PC-9 (cell line): ENCODE data around the gene WDR93. TPM values are rescaled to one million over a fixed set of nuclear protein-coding genes. Genes with fewer than 3 reads are reported as not detected.

Source experiments
- Bru-seq: library from RNA; stranded (reverse); fragments of 400-500 nt; gene quantifications from one replicate; lab custom pipeline; 2021; lab: Mats Ljungman, UMichigan
- BruChase-seq, 2 experiments: library from RNA; stranded (reverse); fragments of 400-500 nt; gene quantifications; one replicate each; lab custom pipeline; 2021; lab: Mats Ljungman, UMichigan
- BruUV-seq: library from RNA; stranded (reverse); fragments of 400-500 nt; replicated peaks from 2 replicates; lab custom pipeline; 2021; lab: Mats Ljungman, UMichigan
- CTCF ChIA-PET: fragments of 300-600 bp; sonication (Branson Sonifier 250); formaldehyde crosslinking; loops from one replicate; lab custom pipeline; 2022; ENCODE audit warnings: antibody characterized with exemption; lab: Charles Lee
- POLR2A ChIA-PET: fragments of 300-600 bp; sonication (Branson Sonifier 250); formaldehyde crosslinking; loops from one replicate; lab custom pipeline; 2022; ENCODE audit warnings: antibody characterized with exemption; ENCODE audit not compliant: unreplicated experiment; lab: Charles Lee
- DNase-seq, 2 experiments: peaks; one replicate each; pipeline versions ENCODE4 v3.0.0 to v3.0.0-alpha.2; 2015 to 2022; ENCODE audit warnings: mixed read lengths in 1 of 2
- H2AFZ ChIP-seq: fragments of 200-600 bp; sonication (generic); 2 replicates; pipeline ENCODE4 v1.8.1; 2017; ENCODE audit warnings: antibody characterized with exemption
- H3F3A ChIP-seq: fragments of 200-600 bp; sonication (generic); 2 replicates; pipeline ENCODE4 v1.8.1; 2017; ENCODE audit warnings: antibody characterized with exemption, mild to moderate bottlenecking, low read depth; ENCODE audit not compliant: insufficient read depth
- H3K27ac ChIP-seq: fragments of 200-600 bp; sonication (generic); 2 replicates; pipeline ENCODE4 v1.6.1; 2016; ENCODE audit warnings: mixed run types
- H3K27me3 ChIP-seq: fragments of 200-600 bp; sonication (generic); 2 replicates; pipeline ENCODE4 v1.6.1; 2016; ENCODE audit warnings: low read depth, mixed run types; ENCODE audit not compliant: insufficient read depth
- H3K36me3 ChIP-seq: fragments of 200-600 bp; sonication (generic); 2 replicates; pipeline ENCODE4 v1.6.1; 2016; ENCODE audit warnings: low read depth, mixed run types
- H3K4me1 ChIP-seq: fragments of 200-600 bp; sonication (generic); replicated peaks from 2 replicates; pipeline ENCODE4 v1.6.1; 2016; ENCODE audit warnings: mixed run types; ENCODE audit not compliant: insufficient read depth
- H3K4me2 ChIP-seq: fragments of 200-600 bp; sonication (generic); 2 replicates; pipeline ENCODE4 v1.6.1; 2017; ENCODE audit warnings: mixed run types
- H3K4me3 ChIP-seq: fragments of 200-600 bp; sonication (generic); 2 replicates; pipeline ENCODE4 v1.6.1; 2016; ENCODE audit warnings: mixed run types
- H3K79me2 ChIP-seq: fragments of 200-600 bp; sonication (generic); 2 replicates; pipeline ENCODE4 v1.6.1; 2017; ENCODE audit warnings: low read depth, mixed run types
- H3K9me2 ChIP-seq: fragments of 200-600 bp; sonication (generic); 2 replicates; pipeline ENCODE4 v1.8.1; 2017; ENCODE audit warnings: mild to moderate bottlenecking; ENCODE audit not compliant: insufficient read depth
- H3K9me3 ChIP-seq: fragments of 200-600 bp; sonication (generic); 2 replicates; pipeline ENCODE4 v1.8.1; 2016; ENCODE audit warnings: low read depth; ENCODE audit not compliant: insufficient read depth
- H4K20me1 ChIP-seq: fragments of 200-600 bp; sonication (generic); 2 replicates; pipeline ENCODE4 v1.8.1; 2017; ENCODE audit not compliant: insufficient read depth
- CTCF ChIP-seq: fragments of 200-600 bp; sonication (generic); conservative IDR thresholded peaks from 2 replicates; pipeline ENCODE4 v1.6.1; 2017; ENCODE audit warnings: mixed run types, antibody characterized with exemption, mild to moderate bottlenecking, moderate library complexity
- EZH2 ChIP-seq: fragments of 200-600 bp; sonication (generic); IDR thresholded peaks from 2 replicates; pipeline ENCODE4 v1.8.0; 2017; ENCODE audit warnings: antibody characterized with exemption, low read depth
- intact Hi-C: fragments of 100-400 bp; cut with micrococcal nuclease; formaldehyde crosslinking; loops from one replicate; pipeline ENCODE4 v1.10.0; 2022; ENCODE audit not compliant: unreplicated experiment
- long read RNA-seq: library from polyadenylated mRNA; stranded (forward); transcript quantifications from one replicate; pipeline ENCODE4 v2.0.0, GENCODE V29; 2022
- total RNA-seq: library from RNA; stranded (reverse); gene quantifications from 2 replicates; pipeline ENCODE4 v1.2.3, GENCODE V29; 2021

Gene WDR93
- total RNA-seq (1.1 and 1.8 TPM in 2 replicates), Bru-seq, nascent RNA (percentile 33 among the genes with signal in this experiment), BruChase-seq, experiment 1, labeled RNA remaining after a 2-hour chase (percentile 31 among the genes with signal in this experiment), BruChase-seq, experiment 2, labeled RNA remaining after a 6-hour chase (percentile 22 among the genes with signal in this experiment)
- long read RNA-seq, partial matches to known transcripts, result 0 of 3 reads
- long read RNA-seq, other reads (novel, unspliced or antisense), result 2 of 3 reads

DNA sequence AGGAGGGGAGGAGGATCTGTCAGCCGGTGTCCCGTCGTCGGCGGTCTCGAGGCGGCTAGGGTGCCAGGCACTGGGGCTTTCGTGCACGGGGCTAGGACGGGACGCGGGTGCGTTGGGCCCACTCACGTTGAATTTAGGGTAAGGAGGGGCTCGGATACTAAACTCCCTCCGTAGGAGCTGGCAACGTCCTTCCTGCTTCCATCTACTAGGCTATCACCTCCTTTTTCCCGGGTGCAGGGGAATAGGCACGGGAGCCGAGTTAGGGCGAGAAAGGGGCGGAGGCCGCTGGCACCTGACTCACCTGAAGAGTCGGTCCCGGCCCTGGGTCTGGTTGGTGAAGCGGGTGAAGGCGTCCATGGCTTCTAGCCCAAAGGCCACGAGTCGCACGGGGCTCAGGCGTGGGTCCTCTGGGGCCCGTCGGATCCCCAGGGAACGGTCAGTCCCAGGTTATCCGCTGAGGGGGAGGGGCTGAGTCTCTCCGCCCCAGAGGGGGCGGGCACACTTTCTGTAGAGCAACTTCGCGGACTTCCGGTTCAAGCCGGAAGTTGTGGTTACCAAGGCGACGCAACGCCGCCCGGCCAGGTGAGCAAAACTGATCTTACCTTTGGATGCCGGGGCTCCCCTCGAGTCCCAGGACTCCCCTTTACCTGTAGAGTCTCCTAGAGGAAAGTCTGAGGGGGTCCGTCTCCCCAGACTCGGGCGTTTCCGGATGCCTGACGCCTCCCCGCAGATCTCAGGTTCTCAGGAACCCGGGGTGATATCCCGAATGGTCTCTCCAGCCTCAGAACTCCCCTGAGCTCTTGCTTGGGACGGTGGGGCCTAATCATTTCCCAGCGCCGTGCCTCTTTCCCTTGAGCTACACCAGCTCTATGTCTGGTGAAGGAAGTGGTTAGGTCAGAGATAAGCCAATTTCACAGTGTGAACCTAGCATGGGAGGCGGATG, at the start of gene WDR93, which contains the start of gene PEX11A:
TSS of gene WDR93 (plus strand) at position 536 of the 943 bp plus-strand sequence. CDS start 10,936 bp downstream, outside the sequence.
TSS of gene PEX11A (minus strand) at position 479 of the 943 bp plus-strand sequence. CDS start at position 357, 122 bp downstream.
- Histone ChIP-seq H3F3A (peaks cover 37% of the 10 kb centered on the region), H3K4me1 (peaks cover 36% of the 10 kb centered on the region), H3K4me3 (peak within 1 kb of the TSS; percentile 82), H3K9me2 (no peaks in the 10 kb centered on the region), H3K4me2 (peak within 1 kb of the TSS; percentile 88), H3K36me3 (peaks cover 6% of the 10 kb centered on the region; the same call in 1 of the 2 replicates), H3K27me3 (no peaks in the 10 kb centered on the region), H3K9me3 (no peaks in the 10 kb centered on the region), H3K27ac (0 out of 2 replicates have a peak within 1 kb of the TSS, but pooled peaks have one; percentile 24), H2AFZ (peak within 1 kb of the TSS; percentile 99), H4K20me1 (no peaks in the 10 kb centered on the region), H3K79me2 (peaks cover 20% of the 10 kb centered on the region)
- no peak for TF ChIP-seq EZH2
- no peak for TF ChIP-seq CTCF
- TSS peak; percentile 68 for BruUV-seq
- ChIA-PET POLR2A (interaction anchor here (0.6 kb wide), 1 partner anchor 329 kb away, joined by 11 read pairs; no protein-coding TSS in a partner anchor), CTCF (no interaction called here)
- DNase-seq, result peak; percentile 75 to 84
- intact Hi-C loops, result loop anchor here (1.0 kb wide), 1 partner anchor 27 kb away; no protein-coding TSS in a partner anchor

- Histone ChIP-seq H3K4me2 (no peak overlapping the region), H3K79me2 (no peaks in the 10 kb centered on the region), H3K9me2 (no peaks in the 10 kb centered on the region), H2AFZ (no peak overlapping the region), H3K36me3 (peaks cover 16% of the 10 kb centered on the region; the same call in 1 of the 2 replicates), H3K27me3 (no peaks in the 10 kb centered on the region), H4K20me1 (no peaks in the 10 kb centered on the region), H3K27ac (no peak overlapping the region), H3K4me1 (no peaks in the 10 kb centered on the region), H3K9me3 (no peaks in the 10 kb centered on the region), H3K4me3 (no peak overlapping the region), H3F3A (no peaks in the 10 kb centered on the region; the same call in 1 of the 2 replicates)
- no peak for DNase-seq
- ChIA-PET POLR2A (no interaction called here), CTCF (no interaction called here)
- TF ChIP-seq CTCF, result no peak
- no peak for TF ChIP-seq EZH2
- intact Hi-C loops, result no loop called here
- BruUV-seq, result no TSS peak
These were observed 49.6 kb upstream of the WDR93 start for GRCh38 chr15:89641053-89641452.

DNA sequence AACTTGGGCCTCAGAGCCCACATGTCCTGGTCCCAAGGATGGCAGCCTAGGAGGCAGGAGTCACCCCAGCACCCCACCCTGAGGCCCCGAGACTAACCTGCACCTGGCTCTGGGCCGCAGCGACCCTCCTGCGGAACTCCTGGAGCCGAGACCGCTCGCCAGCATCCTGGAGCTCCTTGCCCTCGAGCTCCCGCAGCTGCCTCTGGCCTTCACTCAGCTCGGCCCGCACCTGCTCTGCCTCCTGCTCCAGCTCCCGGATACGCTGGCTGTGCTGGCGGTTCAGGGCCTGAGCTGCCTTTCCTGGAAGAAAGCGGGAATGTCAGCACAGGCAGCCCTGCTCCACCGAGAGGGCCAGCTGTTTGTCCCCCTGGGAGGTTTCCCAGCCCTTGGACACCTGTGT, 48.5 kb upstream of the WDR93 start:
- intact Hi-C loops, result no loop called here
- DNase-seq, result no peak
- POLR2A ChIA-PET, result no interaction called here

More for the DNA sequence above, 48.5 kb upstream of the WDR93 start:
- Histone ChIP-seq H3K9me3 (no peaks in the 10 kb centered on the region), H3F3A (no peaks in the 10 kb centered on the region; the same call in 1 of the 2 replicates), H4K20me1 (no peaks in the 10 kb centered on the region), H3K4me3 (no peak overlapping the region), H3K27me3 (no peaks in the 10 kb centered on the region), H3K9me2 (no peaks in the 10 kb centered on the region), H3K79me2 (no peaks in the 10 kb centered on the region), H2AFZ (no peak overlapping the region), H3K27ac (no peak overlapping the region), H3K4me2 (no peak overlapping the region), H3K36me3 (peaks cover 16% of the 10 kb centered on the region; the same call in 1 of the 2 replicates), H3K4me1 (no peaks in the 10 kb centered on the region)
- TF ChIP-seq CTCF, result no peak
- TF ChIP-seq EZH2, result no peak
- BruUV-seq, result no TSS peak
- CTCF ChIA-PET, result no interaction called here
